ENCODE data around the gene HDAC4.

Gene HDAC4

DNA sequence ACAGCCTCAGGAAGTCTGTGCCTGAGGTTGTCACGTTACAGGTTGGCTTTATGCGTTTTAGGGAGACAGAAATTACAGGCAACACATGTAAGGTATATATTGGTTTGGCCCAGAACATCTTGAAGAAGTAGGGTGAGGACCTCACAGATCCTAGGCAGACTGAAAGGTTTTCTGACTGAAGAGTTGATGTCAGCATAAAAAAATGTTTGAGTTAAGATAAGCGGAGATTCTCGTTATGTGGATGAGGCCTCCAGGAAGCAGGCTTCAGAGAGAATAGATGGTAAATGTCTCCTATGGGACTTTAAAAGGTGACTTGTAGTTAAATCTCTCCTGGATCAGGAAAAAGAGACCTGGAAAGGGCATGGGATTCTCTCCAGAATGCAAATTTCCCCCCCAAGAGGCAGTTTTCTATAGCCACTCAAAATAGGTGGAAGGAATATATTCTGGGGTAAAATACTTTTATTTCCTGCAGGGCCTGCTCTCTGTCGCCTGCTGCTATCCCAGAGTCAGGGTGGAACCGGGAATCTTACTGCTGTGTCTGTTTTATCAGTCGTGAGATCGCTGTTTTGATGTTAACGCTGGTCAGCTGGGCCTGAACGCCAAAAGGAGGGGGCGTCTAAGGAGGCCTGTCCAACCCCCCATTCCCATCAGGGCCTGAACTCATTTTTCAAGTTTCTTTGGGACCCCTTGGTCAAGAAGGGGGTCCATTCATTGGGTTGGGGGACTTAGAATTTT lies 171.1 kb downstream of the HDAC4 start:
- peak; percentile 60 for DNase-seq (ENCODE audit: low read depth)
- no peak overlapping the region for H3K4me3 ChIP-seq (ENCODE audit: low read depth, low read length)
- TF ChIP-seq, protein P1, sequence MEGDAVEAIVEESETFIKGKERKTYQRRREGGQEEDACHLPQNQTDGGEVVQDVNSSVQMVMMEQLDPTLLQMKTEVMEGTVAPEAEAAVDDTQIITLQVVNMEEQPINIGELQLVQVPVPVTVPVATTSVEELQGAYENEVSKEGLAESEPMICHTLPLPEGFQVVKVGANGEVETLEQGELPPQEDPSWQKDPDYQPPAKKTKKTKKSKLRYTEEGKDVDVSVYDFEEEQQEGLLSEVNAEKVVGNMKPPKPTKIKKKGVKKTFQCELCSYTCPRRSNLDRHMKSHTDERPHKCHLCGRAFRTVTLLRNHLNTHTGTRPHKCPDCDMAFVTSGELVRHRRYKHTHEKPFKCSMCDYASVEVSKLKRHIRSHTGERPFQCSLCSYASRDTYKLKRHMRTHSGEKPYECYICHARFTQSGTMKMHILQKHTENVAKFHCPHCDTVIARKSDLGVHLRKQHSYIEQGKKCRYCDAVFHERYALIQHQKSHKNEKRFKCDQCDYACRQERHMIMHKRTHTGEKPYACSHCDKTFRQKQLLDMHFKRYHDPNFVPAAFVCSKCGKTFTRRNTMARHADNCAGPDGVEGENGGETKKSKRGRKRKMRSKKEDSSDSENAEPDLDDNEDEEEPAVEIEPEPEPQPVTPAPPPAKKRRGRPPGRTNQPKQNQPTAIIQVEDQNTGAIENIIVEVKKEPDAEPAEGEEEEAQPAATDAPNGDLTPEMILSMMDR (conservative IDR thresholded peaks at IDR 0.05; ENCODE audit: low read depth, low read length), result no peak

GRCh38 chr2:239227661-239228371 lies 173.0 kb downstream of the HDAC4 start:
- TF ChIP-seq, protein P1 (conservative IDR thresholded peaks at IDR 0.05; ENCODE audit: low read depth, low read length), result no peak
- peak; percentile 37 for DNase-seq (ENCODE audit: low read depth)
- no peak overlapping the region for H3K4me3 ChIP-seq (ENCODE audit: low read depth, low read length)

DNA sequence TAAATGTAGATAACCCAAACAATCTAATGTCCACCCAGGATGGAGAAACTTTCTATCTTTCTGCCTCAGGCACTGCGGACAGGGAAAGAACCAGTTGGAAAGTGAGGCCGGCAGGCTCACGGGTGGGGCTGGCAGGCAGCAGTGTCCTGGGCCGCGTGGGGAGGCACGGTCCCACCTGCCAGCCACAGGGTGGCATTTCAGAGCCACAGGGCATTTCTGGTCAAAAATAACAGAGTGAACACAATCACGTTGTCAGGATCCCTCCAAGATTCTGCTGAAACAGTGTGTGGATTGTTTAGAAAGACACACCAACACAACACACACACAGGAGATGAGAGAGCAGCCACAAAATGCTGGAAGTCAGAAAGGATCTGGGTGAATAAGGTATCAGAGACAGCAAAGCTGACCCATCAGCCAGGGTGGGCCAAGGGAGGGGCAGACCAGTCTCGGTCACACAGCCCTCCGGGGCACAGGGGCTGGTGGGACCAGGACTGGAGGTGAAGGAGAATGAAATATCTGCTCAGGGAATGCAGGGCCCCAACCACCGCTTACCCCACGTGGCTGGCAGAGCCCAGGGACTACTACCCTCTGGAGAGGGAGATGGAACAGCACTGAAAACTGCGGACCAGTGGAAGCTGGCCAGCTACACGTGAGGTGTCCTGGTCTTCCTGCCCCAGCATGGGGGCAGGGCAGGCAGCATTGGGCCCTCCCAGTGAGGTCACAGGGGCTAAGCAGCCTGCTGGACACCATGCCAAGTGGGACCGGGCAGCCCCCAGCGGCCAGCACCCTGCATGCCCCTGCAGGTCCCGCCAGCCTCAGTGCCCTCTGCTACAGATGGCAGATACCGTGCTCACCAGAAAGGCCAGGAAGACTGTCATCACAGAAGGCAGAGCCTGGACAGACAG lies 173.9 kb downstream of the HDAC4 start:
- no peak overlapping the region for H3K4me3 ChIP-seq (ENCODE audit: low read depth, low read length)
- TF ChIP-seq, protein P1 (conservative IDR thresholded peaks at IDR 0.05; ENCODE audit: low read depth, low read length), result no peak
- no peak for DNase-seq (ENCODE audit: low read depth)

DNA sequence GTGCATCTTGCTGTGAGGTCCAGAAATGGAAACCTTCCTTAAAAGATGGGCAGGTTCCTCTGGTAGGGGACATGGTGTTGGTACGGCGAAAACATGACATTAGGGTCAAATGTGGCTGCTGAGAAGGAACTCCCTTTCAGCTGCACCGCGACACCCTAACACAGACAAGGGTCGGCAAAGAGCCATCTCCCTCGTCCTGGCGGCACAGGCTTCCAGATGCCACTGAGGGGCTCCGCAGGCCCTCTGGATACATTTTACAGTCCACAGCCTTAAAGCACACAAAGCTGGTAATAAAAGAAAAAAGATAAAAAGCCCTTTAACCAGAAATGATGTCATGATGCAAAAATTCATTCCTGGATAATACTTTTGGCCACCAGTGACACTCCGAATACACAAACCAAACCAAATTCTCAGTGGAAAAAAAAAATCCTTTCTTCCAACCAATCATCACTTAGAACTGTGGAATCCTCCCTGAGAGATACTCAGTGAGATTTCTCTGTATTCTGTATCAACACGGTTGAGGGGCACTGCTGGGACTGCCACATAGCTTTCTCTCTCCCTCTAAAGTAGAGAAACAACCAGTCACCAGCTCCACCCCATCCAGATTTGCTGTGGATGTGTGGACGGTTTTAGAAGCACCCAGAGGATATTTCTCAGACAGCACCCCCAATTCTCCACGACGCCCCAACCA lies 174.8 kb downstream of the HDAC4 start:
- TF ChIP-seq, protein P1 (conservative IDR thresholded peaks at IDR 0.05; ENCODE audit: low read depth, low read length), result no peak
- H3K4me3 ChIP-seq (ENCODE audit: low read depth, low read length), result no peak overlapping the region
- DNase-seq (ENCODE audit: low read depth), result peak; percentile 81

- TF ChIP-seq, protein P1 (conservative IDR thresholded peaks at IDR 0.05; ENCODE audit: low read depth, low read length), result no peak
- no peak overlapping the region for H3K4me3 ChIP-seq (ENCODE audit: low read depth, low read length)
- no peak for DNase-seq (ENCODE audit: low read depth)
Observed at GRCh38 chr2:239225371-239225851, 175.4 kb downstream of the HDAC4 start.

DNA sequence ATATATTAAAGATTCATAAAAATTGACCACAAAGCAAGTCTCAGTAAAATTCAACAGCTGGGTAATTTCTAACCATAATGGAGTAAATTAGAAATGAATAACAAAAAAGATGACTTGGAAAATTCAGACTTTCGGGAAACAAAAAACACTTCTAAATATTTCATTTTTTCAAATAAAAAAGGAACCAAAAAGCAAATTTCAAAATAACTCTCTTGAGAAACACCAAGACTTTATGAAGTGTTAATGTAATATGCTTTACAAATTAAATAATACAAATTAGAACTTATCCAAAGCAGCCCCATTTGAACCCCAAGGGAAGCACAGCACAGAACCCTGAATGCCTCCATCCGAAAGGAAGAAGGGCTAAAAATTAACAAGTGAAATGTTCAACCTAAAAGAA lies 175.9 kb downstream of the HDAC4 start:
- TF ChIP-seq, protein P1 (conservative IDR thresholded peaks at IDR 0.05; ENCODE audit: low read depth, low read length), result no peak
- H3K4me3 ChIP-seq (ENCODE audit: low read depth, low read length), result no peak overlapping the region
- DNase-seq (ENCODE audit: low read depth), result no peak

Measured in choroid plexus epithelial cell (primary cell).